SJSA1 (cell line): Measurements from ENCODE around the gene SYN1. TPM values are rescaled to one million over a fixed set of nuclear protein-coding genes. Genes with fewer than 3 reads are reported as not detected.

Experiments used
- DNase-seq, 2 experiments: peaks; one replicate each; pipeline ENCODE4 v3.0.0-alpha.2; 2015 to 2020; ENCODE audit warnings: low spot score in 2 of 2, low read depth in 1 of 2
- H3K27ac ChIP-seq: fragments of 250-450 bp; sonication (Bioruptor Pico); 2 replicates; pipeline ENCODE4 v1.5.1; 2020; ENCODE audit warnings: mild to moderate bottlenecking, moderate library complexity
- H3K27me3 ChIP-seq: fragments of 250-450 bp; sonication (Bioruptor Pico); replicated peaks from 2 replicates; pipeline ENCODE4 v1.5.1; 2020; ENCODE audit warnings: mild to moderate bottlenecking, moderate library complexity
- H3K36me3 ChIP-seq: fragments of 250-450 bp; sonication (Bioruptor Pico); 2 replicates; pipeline ENCODE4 v1.5.1; 2020; ENCODE audit warnings: mild to moderate bottlenecking
- H3K4me1 ChIP-seq: fragments of 250-450 bp; sonication (Bioruptor Pico); replicated peaks from 2 replicates; pipeline ENCODE4 v1.6.1; 2021; ENCODE audit warnings: mild to moderate bottlenecking
- H3K4me3 ChIP-seq: fragments of 250-450 bp; sonication (Bioruptor Pico); 2 replicates; pipeline ENCODE4 v1.5.1; 2020; ENCODE audit warnings: mild to moderate bottlenecking
- H3K9me3 ChIP-seq: fragments of 250-450 bp; sonication (Bioruptor Pico); replicated peaks from 2 replicates; pipeline ENCODE4 v1.5.1; 2020; ENCODE audit warnings: mild to moderate bottlenecking
- total RNA-seq: library from RNA; depleted of rRNA; stranded (reverse); fragments of >200 nt; shearing (Covaris generic); gene quantifications from 2 replicates; pipeline ENCODE4 v1.2.3, GENCODE V29; 2014; rRNA removed

Gene SYN1
- total RNA-seq, 1 experiment from 2014 or later: 1.5 TPM

DNA sequence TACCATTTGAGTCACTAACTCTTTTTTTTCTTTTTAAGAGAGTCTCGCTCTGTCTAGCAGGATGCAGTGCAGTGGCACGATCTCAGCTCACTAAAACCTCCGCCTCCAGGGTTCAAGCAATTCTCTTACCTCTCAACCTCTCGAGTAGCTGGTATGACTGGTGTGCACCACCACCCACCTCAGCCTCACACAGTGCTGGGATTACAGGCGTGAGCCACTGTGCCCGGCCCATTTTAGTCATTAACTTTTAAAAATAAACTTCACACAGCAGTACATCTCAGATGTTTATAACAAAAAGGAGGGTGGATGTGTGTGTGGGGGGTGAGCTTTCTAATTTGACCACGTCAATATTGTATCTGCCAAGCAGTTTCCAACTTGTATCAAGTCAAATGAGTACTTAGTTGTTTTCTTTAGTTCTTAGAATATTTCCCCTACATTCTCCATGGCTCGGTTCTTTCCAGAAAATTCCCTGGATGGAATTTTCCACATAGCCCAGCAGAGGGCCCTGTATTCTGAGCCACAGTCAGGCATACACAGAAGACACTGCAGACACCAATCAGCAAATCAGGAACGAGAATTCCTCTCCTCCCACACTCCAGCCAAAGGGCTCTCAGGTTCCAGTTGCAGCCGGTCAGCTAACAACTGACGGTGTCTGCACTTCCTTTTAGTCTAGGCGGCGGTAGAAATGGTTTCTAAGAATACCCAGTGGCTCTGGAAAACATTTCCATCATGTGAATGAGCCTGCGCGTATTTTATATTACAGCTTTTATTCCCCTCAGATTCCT, 78.7 kb downstream of the SYN1 start:
- no peaks in the 10 kb centered on the region for H3K9me3 ChIP-seq
- no peak overlapping the region for H3K4me3 ChIP-seq
- no peaks in the 10 kb centered on the region for H3K36me3 ChIP-seq
- H3K4me1 ChIP-seq: peaks cover 3% of the 10 kb centered on the region
- 0 out of 2 replicates have a peak overlapping the region, but pooled peaks have one; percentile 18 for H3K27ac ChIP-seq
- peak; percentile 72 to 77 for DNase-seq
- H3K27me3 ChIP-seq: no peaks in the 10 kb centered on the region

- Histone ChIP-seq H3K4me1 (peaks cover 3% of the 10 kb centered on the region), H3K4me3 (no peak overlapping the region), H3K36me3 (no peaks in the 10 kb centered on the region), H3K9me3 (no peaks in the 10 kb centered on the region), H3K27ac (no peak overlapping the region), H3K27me3 (no peaks in the 10 kb centered on the region)
- DNase-seq: no peak
Observed at GRCh38 chrX:47539860-47540259, 79.8 kb downstream of the SYN1 start.

- Histone ChIP-seq H3K27me3 (no peaks in the 10 kb centered on the region), H3K9me3 (no peaks in the 10 kb centered on the region), H3K27ac (no peak overlapping the region), H3K4me1 (no peaks in the 10 kb centered on the region), H3K4me3 (no peak overlapping the region), H3K36me3 (no peaks in the 10 kb centered on the region)
- no peak for DNase-seq
Observed at GRCh38 chrX:47530049-47530448, 89.6 kb downstream of the SYN1 start.

DNA sequence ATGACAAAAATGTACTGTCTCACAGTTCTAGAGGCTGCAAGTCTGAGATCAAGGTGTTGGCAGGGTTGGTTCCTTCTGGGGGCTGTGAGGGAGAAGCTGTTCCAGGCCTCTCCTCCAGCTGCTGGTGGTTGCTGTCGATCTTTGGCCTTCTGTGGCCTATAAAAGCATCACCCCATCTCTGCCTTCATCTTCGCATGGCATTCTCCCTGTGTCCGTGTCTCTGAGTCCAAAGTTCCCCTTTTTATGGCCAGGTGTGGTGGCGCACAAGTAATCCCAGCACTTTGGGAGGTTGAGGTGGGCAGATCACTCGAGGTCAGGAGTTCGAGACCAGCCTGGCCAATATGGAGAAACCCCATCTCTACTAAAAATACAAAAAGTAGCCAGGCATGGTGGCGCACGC, 90.1 kb downstream of the SYN1 start:
- H3K27ac ChIP-seq: no peak overlapping the region
- no peaks in the 10 kb centered on the region for H3K36me3 ChIP-seq
- no peaks in the 10 kb centered on the region for H3K9me3 ChIP-seq
- no peaks in the 10 kb centered on the region for H3K27me3 ChIP-seq
- DNase-seq: no peak
- no peak overlapping the region for H3K4me3 ChIP-seq
- H3K4me1 ChIP-seq: no peaks in the 10 kb centered on the region

DNA sequence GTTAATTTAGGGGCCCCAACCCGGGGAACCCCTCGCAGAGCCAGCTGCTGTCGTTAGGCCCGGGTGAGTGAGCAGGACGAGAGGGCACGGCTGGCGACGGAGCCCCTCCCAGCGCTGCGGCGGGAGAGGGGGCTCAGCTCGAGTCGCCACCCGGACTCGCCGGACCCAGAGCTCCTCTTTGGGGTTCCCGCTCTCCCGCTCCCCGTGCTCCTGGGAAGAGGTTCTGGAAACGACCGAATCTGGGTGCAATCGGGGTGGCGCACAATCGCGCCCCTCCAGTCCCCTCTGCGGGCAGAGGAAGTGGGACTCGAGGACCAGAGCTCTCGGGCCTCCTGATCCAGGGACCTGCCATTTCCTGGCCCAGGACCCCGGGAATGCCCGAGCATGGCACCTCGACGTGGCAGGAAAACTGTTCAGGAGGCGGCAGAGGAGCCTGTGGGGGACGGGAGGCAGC, 95.9 kb downstream of the SYN1 start:
- Histone ChIP-seq H3K9me3 (no peaks in the 10 kb centered on the region), H3K36me3 (no peaks in the 10 kb centered on the region), H3K4me3 (peak overlapping the region; percentile 38), H3K4me1 (0 out of 2 replicates have a peak, but pooled peaks cover 3% of the 10 kb centered on the region), H3K27me3 (no peaks in the 10 kb centered on the region), H3K27ac (no peak overlapping the region)
- no peak for DNase-seq

GRCh38 chrX:47523297-47523696, 96.4 kb downstream of the SYN1 start:
- Histone ChIP-seq H3K27ac (no peak overlapping the region), H3K4me3 (peak overlapping the region; percentile 38), H3K36me3 (no peaks in the 10 kb centered on the region), H3K27me3 (no peaks in the 10 kb centered on the region), H3K4me1 (0 out of 2 replicates have a peak, but pooled peaks cover 3% of the 10 kb centered on the region), H3K9me3 (no peaks in the 10 kb centered on the region)
- DNase-seq: peak; percentile 66 to 75

Other genes with a start within 250 kb of the SYN1 start
- not detected in 2 replicates for gene ZNF157, start 249.3 kb downstream of the SYN1 start, total RNA-seq
- gene ZNF41, start 136.6 kb downstream of the SYN1 start, total RNA-seq: 3.1 and 6.5 TPM in 2 replicates
- 29.8 and 30.1 TPM in 2 replicates for gene ARAF, start 58.7 kb downstream of the SYN1 start, total RNA-seq
- gene TIMP1, start 37.4 kb downstream of the SYN1 start, total RNA-seq: 245 and 330 TPM in 2 replicates
- gene CFP, start 10.1 kb upstream of the SYN1 start, total RNA-seq: 0.66 TPM in 1 of 2 replicates, not detected in the other
- gene ELK1, start 30.7 kb upstream of the SYN1 start, total RNA-seq: 29.8 and 32.6 TPM in 2 replicates
- 97.5 and 197 TPM in 2 replicates for gene UXT, start 39.3 kb upstream of the SYN1 start, total RNA-seq
- 6.4 and 18.3 TPM in 2 replicates for gene ZNF81, start 217.0 kb upstream of the SYN1 start, total RNA-seq